Endothelial cell of umbilical vein (primary cell): ENCODE results near the gene IRF2BP2. TPM values are rescaled to one million over a fixed set of nuclear protein-coding genes. Genes with fewer than 3 reads are reported as not detected.
A peak's percentile ranks its signal among the peaks of the same experiment; 100 is the strongest.

Source experiments
- BruUV-seq: library from RNA; stranded (reverse); fragments of 400-500 nt; replicated peaks from 2 replicates; lab custom pipeline; 2021; lab: Mats Ljungman, UMichigan
- CTCF ChIA-PET: fragments of 300-600, 350-600 bp; sonication (Branson Sonifier 250); formaldehyde crosslinking; loops from one replicate; lab custom pipeline; 2021; ENCODE audit warnings: antibody characterized with exemption, inconsistent platforms; lab: Charles Lee
- POLR2A ChIA-PET: fragments of 300-600, 350-600 bp; sonication (Branson Sonifier 250); formaldehyde crosslinking; loops from one replicate; lab custom pipeline; 2021; ENCODE audit warnings: antibody characterized with exemption, inconsistent platforms; lab: Charles Lee
- DNase-seq: peaks from one replicate; pipeline ENCODE4 v3.0.0-alpha.2; 2011; ENCODE audit warnings: low read depth, low spot score
- FAIRE-seq: peaks from 2 replicates; lab custom pipeline; 2011; peaks lifted over from hg19 to GRCh38; lab: Jason Lieb, UNC
- H2AFZ ChIP-seq: 2 replicates; pipeline ENCODE4 v1.6.0; 2012; ENCODE audit warnings: low read depth, low read length, control low read depth, inconsistent platforms
- H3K27ac ChIP-seq: 2 replicates; pipeline ENCODE4 v1.5.1; 2011; ENCODE audit warnings: low read depth, mild to moderate bottlenecking, control low read depth, low read length, moderate library complexity; ENCODE audit not compliant: insufficient read depth
- H3K27me3 ChIP-seq, 2 experiments: 2 replicates each; pipeline versions ENCODE4 v1.6.0 to v1.6.1; 2011; ENCODE audit warnings: low read length in 2 of 2, mixed read lengths in 1 of 2; ENCODE audit not compliant: control insufficient read depth in 2 of 2, insufficient read depth in 2 of 2
- H3K36me3 ChIP-seq, 2 experiments: 2 replicates in 1 of 2; 3 replicates in 1 of 2; pipeline ENCODE4 v1.5.1; 2011; ENCODE audit warnings: low read length in 2 of 2, mild to moderate bottlenecking in 1 of 2, moderate library complexity in 1 of 2; ENCODE audit not compliant: control insufficient read depth in 2 of 2, insufficient read depth in 2 of 2; ENCODE audit errors: extremely low read depth in 1 of 2
- H3K4me1 ChIP-seq: 3 replicates; pipeline ENCODE4 v1.5.1; 2011; ENCODE audit warnings: mild to moderate bottlenecking, low read length; ENCODE audit not compliant: control insufficient read depth, insufficient read depth; ENCODE audit errors: extremely low read depth
- H3K4me2 ChIP-seq: 2 replicates; pipeline ENCODE4 v1.6.1; 2011; ENCODE audit warnings: low read length, control low read depth, mixed read lengths; ENCODE audit not compliant: insufficient read depth
- H3K4me3 ChIP-seq, 3 experiments: fragments of 200-600 bp in 1 of 3; sonication (generic), shearing (Covaris generic) in 1 of 3; replicated peaks in 1 of 3; 2 replicates each; pipeline ENCODE4 v1.5.1; 2011 to 2016; ENCODE audit warnings: control low read depth in 3 of 3, low read length in 3 of 3, mild to moderate bottlenecking in 2 of 3, inconsistent platforms in 1 of 3, low read depth in 1 of 3, moderate library complexity in 1 of 3; ENCODE audit not compliant: insufficient read depth in 1 of 3
- H3K79me2 ChIP-seq: 2 replicates; pipeline ENCODE4 v1.6.0; 2012; ENCODE audit warnings: low read length, inconsistent platforms; ENCODE audit not compliant: control insufficient read depth, insufficient read depth
- H3K9ac ChIP-seq: replicated peaks from 2 replicates; pipeline ENCODE3; 2011; ENCODE audit warnings: low read length, control low read depth; ENCODE audit not compliant: insufficient read depth; ENCODE audit errors: extremely low read depth
- H3K9me1 ChIP-seq: replicated peaks from 3 replicates; pipeline ENCODE4 v1.6.0; 2011; ENCODE audit warnings: mild to moderate bottlenecking, low read length; ENCODE audit not compliant: control insufficient read depth, insufficient read depth; ENCODE audit errors: extremely low read depth
- H3K9me3 ChIP-seq: replicated peaks from 2 replicates; pipeline ENCODE4 v1.5.1; 2012; ENCODE audit warnings: low read length, inconsistent platforms; ENCODE audit not compliant: control insufficient read depth, insufficient read depth
- H4K20me1 ChIP-seq: replicated peaks from 2 replicates; pipeline ENCODE3; 2011; ENCODE audit warnings: mild to moderate bottlenecking, low read length; ENCODE audit not compliant: control insufficient read depth, insufficient read depth; ENCODE audit errors: extremely low read depth
- EZH2 ChIP-seq: IDR thresholded peaks from 2 replicates; pipeline ENCODE4 v1.6.1; 2012; ENCODE audit warnings: borderline replicate concordance, low read depth, mild to moderate bottlenecking, moderate library complexity, low read length, inconsistent platforms; ENCODE audit not compliant: severe bottlenecking
- FOS ChIP-seq: IDR thresholded peaks from 2 replicates; pipeline ENCODE4 v1.6.1; 2011; ENCODE audit warnings: mild to moderate bottlenecking, low read length, moderate library complexity, borderline replicate concordance; ENCODE audit not compliant: insufficient read depth
- GATA2 ChIP-seq: IDR thresholded peaks from 2 replicates; pipeline ENCODE4 v1.7.0; 2011; ENCODE audit warnings: low read depth, mild to moderate bottlenecking, moderate library complexity, mixed read lengths, low read length; ENCODE audit not compliant: insufficient read length, insufficient read depth
- MYC ChIP-seq: IDR thresholded peaks from one replicate; pipeline ENCODE4 v1.6.1; 2011; ENCODE audit warnings: mild to moderate bottlenecking, low read depth, low read length
- POLR2A ChIP-seq: IDR thresholded peaks from 2 replicates; pipeline ENCODE4 v1.6.1; 2012; ENCODE audit warnings: low read depth, mild to moderate bottlenecking, control low read depth, low read length
- POLR2AphosphoS5 ChIP-seq: IDR thresholded peaks from 2 replicates; pipeline ENCODE4 v1.6.1; 2012; ENCODE audit warnings: low read depth, mild to moderate bottlenecking, control low read depth, low read length, moderate library complexity; ENCODE audit not compliant: insufficient read depth
- dilution Hi-C: fragments of 300-500 bp; cut with MboI; formaldehyde crosslinking; loops from one replicate; pipeline ENCODE4 v1.15.0; 2019; ENCODE audit warnings: low sequenced_read_pairs; ENCODE audit not compliant: extremely low pct_ligation_motif_present
- intact Hi-C: fragments of 100-400 bp; cut with micrococcal nuclease; formaldehyde crosslinking; loops from one replicate; pipeline ENCODE4 v1.10.0; 2022
- polyA plus RNA-seq, 4 experiments: library from polyadenylated mRNA; depleted of rRNA in 3 of 4; stranded (reverse) in 3 of 4; unstranded in 1 of 4; fragments of >200 nt; gene quantifications; 2 replicates each; pipeline versions ENCODE4 v1.2.1 to v1.2.3, GENCODE V29; 2011 to 2012; ENCODE audit warnings: missing spikeins in 1 of 4
- total RNA-seq: library from RNA; stranded (reverse); gene quantifications from 2 replicates; pipeline ENCODE4 v1.2.3, GENCODE V29; 2021
- TF ChIP-seq, protein P1 (sequence below), 2 donors: IDR thresholded peaks; 1 replicate in 1 of 2; 2 replicates in 1 of 2; pipeline ENCODE4 v1.5.1; 2011; ENCODE audit warnings: low read length in 2 of 2, mild to moderate bottlenecking in 2 of 2, moderate library complexity in 2 of 2, control low read depth in 1 of 2, inconsistent platforms in 1 of 2, low read depth in 1 of 2; ENCODE audit not compliant: insufficient read depth in 1 of 2; ENCODE audit errors: extremely low read depth in 1 of 2
- TF ChIP-seq, protein P2 (sequence below): IDR thresholded peaks from 2 replicates; pipeline ENCODE4 v1.6.1; 2011; ENCODE audit not compliant: insufficient read depth, insufficient read length

IRF2BP2 gene
- total and polyA plus RNA-seq, 2 donors (not counting 3 experiments of a cell fraction or from before 2014, with no cell fraction given) = 66.6 to 109 TPM

GRCh38 chr1:234605983-234606783 is 3.8 kb downstream of the IRF2BP2 start:
- POLR2A ChIA-PET = interaction anchor here (1.5 to 1.9 kb wide), 2 partner anchors 116 to 139 kb away, joined by 3 to 7 read pairs; no protein-coding TSS in a partner anchor

More at GRCh38 chr1:234605983-234606783, 3.8 kb downstream of the IRF2BP2 start:
- Histone ChIP-seq H3K27me3 (no peaks in the 10 kb centered on the region), H4K20me1 (no peaks in the 10 kb centered on the region), H3K27ac (peak overlapping the region; percentile 87), H3K4me3 (peak overlapping the region; percentile 51 to 94 (median 57)), H3K4me2 (peak overlapping the region; percentile 98), H3K9ac (peak overlapping the region; percentile 94), H3K9me3 (no peaks in the 10 kb centered on the region), H3K4me1 (peaks cover 32% of the 10 kb centered on the region), H3K79me2 (peaks cover 68% of the 10 kb centered on the region), H2AFZ (no peak overlapping the region), H3K9me1 (no peaks in the 10 kb centered on the region), H3K36me3 (peaks cover 5 to 11% of the 10 kb centered on the region in 2 experiments)
- intact Hi-C loops = loop anchor here (1.0 kb wide), 1 partner anchor 107 kb away; no protein-coding TSS in a partner anchor
- CTCF ChIA-PET = interaction anchor here (1.0 to 9.1 kb wide), 4 partner anchors 9 to 477 kb away, joined by 4 to 79 read pairs (median 6); no protein-coding TSS in a partner anchor
- FAIRE-seq (no peak), DNase-seq (peak; percentile 67)
- dilution Hi-C loops = loop anchor here (10.0 to 25.0 kb wide), 2 partner anchors 381 to 469 kb away; no protein-coding TSS in a partner anchor
- TF ChIP-seq, protein P1, sequence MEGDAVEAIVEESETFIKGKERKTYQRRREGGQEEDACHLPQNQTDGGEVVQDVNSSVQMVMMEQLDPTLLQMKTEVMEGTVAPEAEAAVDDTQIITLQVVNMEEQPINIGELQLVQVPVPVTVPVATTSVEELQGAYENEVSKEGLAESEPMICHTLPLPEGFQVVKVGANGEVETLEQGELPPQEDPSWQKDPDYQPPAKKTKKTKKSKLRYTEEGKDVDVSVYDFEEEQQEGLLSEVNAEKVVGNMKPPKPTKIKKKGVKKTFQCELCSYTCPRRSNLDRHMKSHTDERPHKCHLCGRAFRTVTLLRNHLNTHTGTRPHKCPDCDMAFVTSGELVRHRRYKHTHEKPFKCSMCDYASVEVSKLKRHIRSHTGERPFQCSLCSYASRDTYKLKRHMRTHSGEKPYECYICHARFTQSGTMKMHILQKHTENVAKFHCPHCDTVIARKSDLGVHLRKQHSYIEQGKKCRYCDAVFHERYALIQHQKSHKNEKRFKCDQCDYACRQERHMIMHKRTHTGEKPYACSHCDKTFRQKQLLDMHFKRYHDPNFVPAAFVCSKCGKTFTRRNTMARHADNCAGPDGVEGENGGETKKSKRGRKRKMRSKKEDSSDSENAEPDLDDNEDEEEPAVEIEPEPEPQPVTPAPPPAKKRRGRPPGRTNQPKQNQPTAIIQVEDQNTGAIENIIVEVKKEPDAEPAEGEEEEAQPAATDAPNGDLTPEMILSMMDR (IDR thresholded peaks at IDR 0.05; ENCODE audit: extremely low read depth in 1 of 2, insufficient read depth in 1 of 2, low read depth in 1 of 2, low read length in 2 of 2) = peak in 1 of 2 donors; percentile 7
- no peak for TF ChIP-seq MYC
- TF ChIP-seq POLR2AphosphoS5 = no peak
- TF ChIP-seq FOS = no peak
- no peak for TF ChIP-seq EZH2
- TF ChIP-seq, protein P2, sequence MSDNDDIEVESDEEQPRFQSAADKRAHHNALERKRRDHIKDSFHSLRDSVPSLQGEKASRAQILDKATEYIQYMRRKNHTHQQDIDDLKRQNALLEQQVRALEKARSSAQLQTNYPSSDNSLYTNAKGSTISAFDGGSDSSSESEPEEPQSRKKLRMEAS = peak; percentile 33
- no peak for TF ChIP-seq GATA2
- no peak for TF ChIP-seq POLR2A
- BruUV-seq = no TSS peak
